Right atrium auricular region (tissue), 2 donors: ENCODE results near the gene CCDC192. TPM values are rescaled to one million over a fixed set of nuclear protein-coding genes. Genes with fewer than 3 reads are reported as not detected.

ENCODE experiments used
- DNase-seq: peaks from one replicate; pipeline ENCODE4 v3.0.0-alpha.2; 2019; ENCODE audit warnings: low spot score
- H3K27ac ChIP-seq, 2 donors: fragments of 200-600 bp; sonication (generic); 1 replicate in 1 of 2; 2 replicates in 1 of 2; pipeline ENCODE4 v1.5.1; 2016 to 2019
- H3K27me3 ChIP-seq, 2 donors: fragments of 200-600 bp; sonication (generic); one replicate each; pipeline versions ENCODE4 v1.5.1 to v1.6.0; 2017 to 2019
- H3K36me3 ChIP-seq: fragments of 200-600 bp; sonication (generic); one replicate; pipeline ENCODE4 v1.5.1; 2016
- H3K4me1 ChIP-seq, 2 donors: fragments of 200-600 bp; sonication (generic); one replicate each; pipeline versions ENCODE4 v1.5.1 to v1.6.0; 2017 to 2019
- H3K4me3 ChIP-seq, 2 donors: fragments of 200-600 bp; sonication (generic); 1 replicate in 1 of 2; 2 replicates in 1 of 2; pipeline ENCODE4 v1.5.1; 2017 to 2019; ENCODE audit warnings: mild to moderate bottlenecking in 1 of 2, moderate library complexity in 1 of 2
- H3K9me3 ChIP-seq, 2 donors: fragments of 200-600 bp; sonication (generic); one replicate each; pipeline ENCODE4 v1.5.1; 2019
- total RNA-seq, 2 donors: library from RNA; depleted of rRNA; stranded (reverse); fragments of >200 nt; gene quantifications; one replicate each; pipeline ENCODE4 v1.1.0, GENCODE V29; 2016
- TF ChIP-seq, protein P1 (sequence below), 2 donors: fragments of 200-600 bp; sonication (generic); IDR thresholded peaks; one replicate each; pipeline ENCODE4 v1.5.1; 2019; ENCODE audit warnings: antibody characterized with exemption in 2 of 2

Gene CCDC192
- total RNA-seq, 2 donors from 2014 or later: not detected

GRCh38 chr5:127963233-127963632 is 260.0 kb downstream of the CCDC192 start:
- Histone ChIP-seq H3K27me3 (no peaks in the 10 kb centered on the region), H3K27ac (peak overlapping the region in 1 of 2 donors; percentile 30), H3K4me1 (peaks cover 0 to 39% of the 10 kb centered on the region in 2 donors), H3K9me3 (no peaks in the 10 kb centered on the region), H3K4me3 (no peak overlapping the region), H3K36me3 (no peaks in the 10 kb centered on the region)
- no peak for DNase-seq
- TF ChIP-seq, protein P1, sequence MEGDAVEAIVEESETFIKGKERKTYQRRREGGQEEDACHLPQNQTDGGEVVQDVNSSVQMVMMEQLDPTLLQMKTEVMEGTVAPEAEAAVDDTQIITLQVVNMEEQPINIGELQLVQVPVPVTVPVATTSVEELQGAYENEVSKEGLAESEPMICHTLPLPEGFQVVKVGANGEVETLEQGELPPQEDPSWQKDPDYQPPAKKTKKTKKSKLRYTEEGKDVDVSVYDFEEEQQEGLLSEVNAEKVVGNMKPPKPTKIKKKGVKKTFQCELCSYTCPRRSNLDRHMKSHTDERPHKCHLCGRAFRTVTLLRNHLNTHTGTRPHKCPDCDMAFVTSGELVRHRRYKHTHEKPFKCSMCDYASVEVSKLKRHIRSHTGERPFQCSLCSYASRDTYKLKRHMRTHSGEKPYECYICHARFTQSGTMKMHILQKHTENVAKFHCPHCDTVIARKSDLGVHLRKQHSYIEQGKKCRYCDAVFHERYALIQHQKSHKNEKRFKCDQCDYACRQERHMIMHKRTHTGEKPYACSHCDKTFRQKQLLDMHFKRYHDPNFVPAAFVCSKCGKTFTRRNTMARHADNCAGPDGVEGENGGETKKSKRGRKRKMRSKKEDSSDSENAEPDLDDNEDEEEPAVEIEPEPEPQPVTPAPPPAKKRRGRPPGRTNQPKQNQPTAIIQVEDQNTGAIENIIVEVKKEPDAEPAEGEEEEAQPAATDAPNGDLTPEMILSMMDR (IDR thresholded peaks at IDR 0.05): no peak

- Histone ChIP-seq H3K4me1 (peaks cover 0 to 34% of the 10 kb centered on the region in 2 donors), H3K36me3 (no peaks in the 10 kb centered on the region), H3K27me3 (no peaks in the 10 kb centered on the region), H3K27ac (no peak overlapping the region), H3K4me3 (no peak overlapping the region), H3K9me3 (no peaks in the 10 kb centered on the region)
- TF ChIP-seq, protein P1 (IDR thresholded peaks at IDR 0.05): no peak
- no peak for DNase-seq
These were observed 260.7 kb downstream of the CCDC192 start for GRCh38 chr5:127963931-127964330.

GRCh38 chr5:127967323-127967982 is 264.3 kb downstream of the CCDC192 start:
- H3K4me3 ChIP-seq: no peak overlapping the region
- no peak overlapping the region for H3K27ac ChIP-seq
- TF ChIP-seq, protein P1 (IDR thresholded peaks at IDR 0.05): no peak
- peaks cover 0 to 8% of the 10 kb centered on the region in 2 donors for H3K4me1 ChIP-seq
- H3K27me3 ChIP-seq: no peaks in the 10 kb centered on the region
- DNase-seq: no peak
- H3K36me3 ChIP-seq: no peaks in the 10 kb centered on the region
- H3K9me3 ChIP-seq: no peaks in the 10 kb centered on the region

DNA sequence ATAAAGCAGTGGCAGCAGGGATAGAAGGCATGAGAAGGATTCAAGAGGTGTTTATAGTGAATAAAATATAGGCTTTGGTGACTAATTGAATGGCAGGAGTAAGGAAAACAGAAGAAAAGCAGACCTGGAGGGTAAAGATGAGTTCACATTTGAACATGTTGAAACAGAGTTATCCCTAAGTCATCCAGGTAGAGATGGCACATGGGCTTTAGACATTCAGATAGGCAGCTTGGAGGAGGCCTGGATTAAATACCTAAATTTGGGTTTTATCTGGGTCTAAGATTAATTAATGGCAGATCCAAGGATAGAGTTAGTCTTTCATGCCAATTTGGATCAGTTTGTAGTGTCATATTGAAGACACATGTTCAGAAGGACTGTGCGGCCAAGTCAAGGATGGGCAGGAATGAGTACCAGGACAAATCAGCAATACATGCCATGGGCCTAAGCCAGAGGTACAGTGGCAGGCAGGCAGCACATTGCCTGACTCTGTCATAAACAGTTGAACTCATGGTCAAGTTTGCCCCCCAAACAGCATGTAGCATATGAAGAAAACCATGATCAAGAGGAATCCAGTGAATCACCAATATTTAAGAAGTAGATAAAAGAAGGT is 264.9 kb downstream of the CCDC192 start:
- Histone ChIP-seq H3K27me3 (no peaks in the 10 kb centered on the region), H3K9me3 (no peaks in the 10 kb centered on the region), H3K4me3 (no peak overlapping the region), H3K36me3 (no peaks in the 10 kb centered on the region), H3K27ac (no peak overlapping the region), H3K4me1 (peaks cover 0 to 6% of the 10 kb centered on the region in 2 donors)
- TF ChIP-seq, protein P1 (IDR thresholded peaks at IDR 0.05): no peak
- DNase-seq: no peak

GRCh38 chr5:127969002-127969401 is 265.8 kb downstream of the CCDC192 start:
- Histone ChIP-seq H3K9me3 (no peaks in the 10 kb centered on the region), H3K27me3 (no peaks in the 10 kb centered on the region), H3K4me3 (no peak overlapping the region), H3K4me1 (peaks cover 0 to 6% of the 10 kb centered on the region in 2 donors), H3K27ac (no peak overlapping the region), H3K36me3 (no peaks in the 10 kb centered on the region)
- TF ChIP-seq, protein P1 (IDR thresholded peaks at IDR 0.05): no peak
- no peak for DNase-seq
